Measurements from ENCODE around the gene UBL4B. TPM values are rescaled to one million over a fixed set of nuclear protein-coding genes. Genes with fewer than 3 reads are reported as not detected.

UBL4B gene
- total and polyA plus RNA-seq, 9 of the 15 experiments (the other 6 are each of a cell fraction or from before 2014, with no cell fraction given), result not detected

DNA sequence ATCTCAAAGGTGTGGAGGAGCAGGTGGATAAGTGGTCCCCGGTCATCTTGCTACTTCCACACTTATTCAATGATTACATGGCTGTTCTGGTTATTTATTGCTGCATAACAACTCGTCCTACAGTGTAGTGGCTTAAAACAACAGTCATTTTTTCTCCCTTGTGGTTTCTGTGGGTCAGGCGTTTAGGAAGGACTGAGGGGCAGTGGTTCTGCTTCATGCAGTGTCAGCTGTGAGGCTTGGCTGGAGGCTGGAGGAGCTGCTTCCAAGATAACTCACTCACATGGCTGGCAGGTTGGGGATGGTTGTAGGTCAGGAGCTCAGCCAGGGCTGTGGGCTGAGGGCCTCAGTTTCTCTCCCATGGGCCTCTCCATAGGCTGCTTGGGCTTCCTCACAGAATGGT, 32.1 kb downstream of the UBL4B start:
- no peak for ATAC-seq
- Histone ChIP-seq H3K27ac (ENCODE audit: extremely low read depth, low read depth, low read length) (no peak overlapping the region), H3K9ac (ENCODE audit: insufficient read depth in 1 of 2, low read depth in 2 of 2, low read length in 2 of 2) (no peak overlapping the region), H3K27me3 (ENCODE audit: control insufficient read depth in 2 of 2, insufficient read depth in 2 of 2, low read length in 2 of 2) (peaks cover 7 to 22% of the 10 kb centered on the region in 2 experiments), H3K79me2 (ENCODE audit: control insufficient read depth, insufficient read depth, low read length) (no peaks in the 10 kb centered on the region), H3K9me1 (ENCODE audit: control insufficient read depth, insufficient read depth, low read length) (no peaks in the 10 kb centered on the region), H4K20me1 (replicated peaks; ENCODE audit: control insufficient read depth, insufficient read depth, low read length) (no peaks in the 10 kb centered on the region), H3K4me2 (ENCODE audit: insufficient read depth, low read length) (no peak overlapping the region), H3K4me1 (replicated peaks in 1 of 2; ENCODE audit: control insufficient read depth in 2 of 2, insufficient read depth in 2 of 2, low read length in 2 of 2) (no peaks in the 10 kb centered on the region), H3K36me3 (ENCODE audit: control insufficient read depth, insufficient read depth, low read length) (no peaks in the 10 kb centered on the region), H2AFZ (ENCODE audit: low read depth, low read length) (no peak overlapping the region), H3K4me3 (no peak overlapping the region), H3K9me3 (replicated peaks; ENCODE audit: control insufficient read depth, insufficient read depth, low read depth, low read length) (no peaks in the 10 kb centered on the region)
- ChIA-PET CTCF (ENCODE audit: low intra/inter-chr PET ratio) (no interaction called here), POLR2A (interaction anchor here (2.0 kb wide), 1 partner anchor 11 kb away, joined by 4 read pairs; no protein-coding TSS in a partner anchor)
- no peak for FAIRE-seq
- intact Hi-C loops (cut with micrococcal nuclease) (no loop called here), in situ Hi-C loops (cut with MboI) (no loop called here)
- no TSS peak for BruUV-seq (replicated peaks)
- DNase-seq (ENCODE audit: extremely low read depth in 1 of 4, low spot score in 3 of 4), result no peak
- no peak for TF ChIP-seq ZBTB8A (IDR thresholded peaks at IDR 0.05; ENCODE audit: partially characterized antibody)
- TF ChIP-seq PTBP1 (IDR thresholded peaks at IDR 0.05; ENCODE audit: low read depth, low read length), result no peak
- no peak for TF ChIP-seq BRD9 (IDR thresholded peaks at IDR 0.05; ENCODE audit: low read depth, partially characterized antibody)
- TF ChIP-seq ZNF282 (CRISPR knock-in tag; IDR thresholded peaks at IDR 0.05), result no peak
- TF ChIP-seq ZNF699 (CRISPR knock-in tag; IDR thresholded peaks at IDR 0.05; ENCODE audit: insufficient replicate concordance), result no peak
- no peak for TF ChIP-seq ZFPM2 (CRISPR knock-in tag; IDR thresholded peaks at IDR 0.05)
- TF ChIP-seq ZSCAN29 (IDR thresholded peaks at IDR 0.05), result no peak
- no peak for TF ChIP-seq E2F3 (CRISPR knock-in tag; IDR thresholded peaks at IDR 0.05)
- TF ChIP-seq ZZZ3 (IDR thresholded peaks at IDR 0.05), result no peak
- TF ChIP-seq POLR2G (IDR thresholded peaks at IDR 0.05; ENCODE audit: low read depth, low read length), result no peak
- TF ChIP-seq BCOR (IDR thresholded peaks at IDR 0.05), result no peak
- no peak for TF ChIP-seq ZNF785 (CRISPR knock-in tag; IDR thresholded peaks at IDR 0.05)
- TF ChIP-seq ZFP1 (CRISPR knock-in tag; IDR thresholded peaks at IDR 0.05), result no peak
- TF ChIP-seq, protein P1, sequence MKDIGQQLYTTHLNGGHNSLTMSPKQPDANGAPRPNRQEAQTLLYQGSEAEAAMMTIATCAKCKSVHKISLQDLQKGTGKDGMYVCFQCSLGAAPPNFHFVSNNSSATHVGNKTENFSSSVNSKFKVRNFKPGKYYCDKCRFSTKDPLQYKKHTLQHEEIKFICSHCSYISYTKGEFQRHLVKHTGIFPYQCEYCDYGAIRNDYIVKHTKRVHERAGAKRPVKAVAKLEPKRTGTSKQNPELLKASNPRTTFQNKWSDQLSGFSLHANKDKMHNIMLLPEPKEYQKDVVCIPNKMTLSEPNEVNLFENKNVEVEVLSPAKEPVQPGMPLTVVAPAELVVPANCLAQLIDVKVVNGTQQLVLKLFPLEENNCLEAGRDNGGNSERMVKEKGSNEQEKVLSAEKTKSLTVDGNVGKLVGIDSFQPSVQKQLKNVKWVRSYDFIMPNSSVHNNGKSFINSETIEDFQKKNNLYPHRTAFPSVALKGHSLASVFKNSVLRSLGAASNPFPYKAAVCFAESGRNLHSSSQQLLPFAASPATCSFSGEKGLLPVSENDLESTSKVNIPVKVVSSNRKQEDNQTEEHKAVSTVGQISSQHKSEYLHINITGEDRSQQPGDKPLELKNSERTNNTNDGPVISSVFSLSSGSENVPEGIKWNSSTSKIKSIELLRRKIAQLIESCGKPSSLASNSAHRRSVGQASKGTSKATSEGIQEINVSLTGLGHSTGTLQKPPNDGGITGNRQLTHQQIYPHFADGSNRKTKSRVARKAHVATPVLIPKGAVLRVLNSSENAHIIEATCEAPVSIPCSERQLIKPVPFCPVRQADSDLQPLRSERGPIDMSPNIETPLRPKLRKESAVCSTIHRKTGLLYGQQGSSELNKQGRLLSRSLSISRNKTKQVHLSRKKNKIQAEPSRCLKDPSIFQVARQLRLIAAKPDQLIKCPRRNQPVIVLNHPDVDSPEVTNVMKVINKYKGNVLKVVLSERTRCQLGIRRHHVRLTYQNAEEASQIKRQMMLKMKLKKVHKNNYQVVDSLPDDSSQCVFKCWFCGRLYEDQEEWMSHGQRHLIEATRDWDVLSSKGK (CRISPR knock-in tag; IDR thresholded peaks at IDR 0.05), result no peak
- no peak for TF ChIP-seq CBX1 (IDR thresholded peaks at IDR 0.05; ENCODE audit: low read depth)
- TF ChIP-seq RUNX1 (IDR thresholded peaks at IDR 0.05; ENCODE audit: low read depth), result no peak
- TF ChIP-seq SMAD2 (IDR thresholded peaks at IDR 0.05; ENCODE audit: low read depth, low read length), result no peak
- no peak for TF ChIP-seq COPS2 (conservative IDR thresholded peaks at IDR 0.05)
- TF ChIP-seq TAF15 (IDR thresholded peaks at IDR 0.05; ENCODE audit: low read depth, low read length), result no peak
- 0% methylated on average over 3 of the region's 3 CpGs for WGBS (ENCODE audit: insufficient coverage, low coverage, missing lambda C conversion rate)
